Breast epithelium (tissue), 4 donors: ENCODE measurements around the gene SYNDIG1. TPM values are rescaled to one million over a fixed set of nuclear protein-coding genes. Genes with fewer than 3 reads are reported as not detected.

ENCODE experiments used
- DNase-seq, 2 donors: peaks; one replicate each; pipeline ENCODE4 v3.0.0-alpha.2; 2019; ENCODE audit warnings: low spot score in 2 of 2
- H3K27ac ChIP-seq, 2 donors: fragments of 200-600 bp; sonication (generic) in 1 of 2; one replicate each; pipeline ENCODE4 v1.5.1; 2016 to 2019; ENCODE audit warnings: mild to moderate bottlenecking in 1 of 2
- H3K27me3 ChIP-seq, 2 donors: fragments of 200-600 bp; sonication (generic) in 1 of 2; one replicate each; pipeline versions ENCODE4 v1.5.1 to v1.6.0; 2017 to 2019; ENCODE audit warnings: control low read depth in 1 of 2, mild to moderate bottlenecking in 1 of 2
- H3K36me3 ChIP-seq: fragments of 200-600 bp; one replicate; pipeline ENCODE4 v1.5.1; 2019
- H3K4me1 ChIP-seq, 2 donors: fragments of 200-600 bp; sonication (generic); one replicate each; pipeline ENCODE4 v1.5.1; 2016 to 2019; ENCODE audit warnings: control low read depth in 1 of 2
- H3K4me3 ChIP-seq, 3 donors: fragments of 200-600 bp; sonication (generic); 1 replicate in 2 of 3; 2 replicates in 1 of 3; pipeline ENCODE4 v1.5.1; 2016 to 2019; ENCODE audit warnings: mild to moderate bottlenecking in 3 of 3, moderate library complexity in 2 of 3
- H3K9me3 ChIP-seq, 2 donors: fragments of 200-600 bp; sonication (generic) in 1 of 2; one replicate each; pipeline ENCODE4 v1.5.1; 2016 to 2019; ENCODE audit warnings: control low read depth in 1 of 2
- CTCF ChIP-seq, 3 donors: fragments of 450-650 bp; IDR thresholded peaks; one replicate each; pipeline ENCODE4 v1.5.1; 2016 to 2017; ENCODE audit warnings: antibody characterized with exemption in 3 of 3, mild to moderate bottlenecking in 3 of 3, moderate library complexity in 3 of 3
- POLR2A ChIP-seq: fragments of 450-650 bp; IDR thresholded peaks from one replicate; pipeline ENCODE4 v1.6.1; 2016; ENCODE audit warnings: antibody characterized with exemption, mild to moderate bottlenecking, moderate library complexity
- POLR2AphosphoS5 ChIP-seq, 3 donors: sonication (generic); formaldehyde crosslinking; IDR thresholded peaks; one replicate each; pipeline ENCODE4 v1.6.1; 2017; ENCODE audit warnings: antibody characterized with exemption in 3 of 3
- intact Hi-C: fragments of 100-400 bp; cut with DNase I; formaldehyde crosslinking; loops from one replicate; pipeline ENCODE4 v1.15.1; 2023; ENCODE audit warnings: low total_unique reads
- total RNA-seq, 3 donors: library from RNA; depleted of rRNA; stranded (reverse); fragments of >200 nt; gene quantifications; one replicate each; pipeline ENCODE4 v1.1.0, GENCODE V29; 2016

The SYNDIG1 gene
- total RNA-seq, 3 donors from 2014 or later, result under 0.01 to 0.48 (median 0.15) TPM

GRCh38 chr20:24694157-24694726 lies 224.8 kb downstream of the SYNDIG1 start:
- DNase-seq, result peak; percentile 2 to 31

GRCh38 chr20:24694727-24695528 lies 225.5 kb downstream of the SYNDIG1 start:
- Histone ChIP-seq H3K27ac (no peak overlapping the region), H3K27me3 (peaks cover 0 to 6% of the 10 kb centered on the region in 2 donors), H3K9me3 (no peaks in the 10 kb centered on the region), H3K4me3 (no peak overlapping the region), H3K36me3 (no peaks in the 10 kb centered on the region), H3K4me1 (no peaks in the 10 kb centered on the region)
- intact Hi-C loops, result loop anchor here (10.0 kb wide), 1 partner anchor 70 kb away; no protein-coding TSS in a partner anchor
- TF ChIP-seq POLR2AphosphoS5 (IDR thresholded peaks at IDR 0.05) (no peak), CTCF (IDR thresholded peaks at IDR 0.05) (no peak), POLR2A (no peak)
- peak; percentile 16 to 43 for DNase-seq

More at GRCh38 chr20:24694157-24694726, 224.8 kb downstream of the SYNDIG1 start:
- no peaks in the 10 kb centered on the region for H3K9me3 ChIP-seq
- intact Hi-C loops, result loop anchor here (10.0 kb wide), 1 partner anchor 71 kb away; no protein-coding TSS in a partner anchor
- no peak overlapping the region for H3K4me3 ChIP-seq
- no peaks in the 10 kb centered on the region for H3K4me1 ChIP-seq
- peaks cover 0 to 6% of the 10 kb centered on the region in 2 donors for H3K27me3 ChIP-seq
- no peaks in the 10 kb centered on the region for H3K36me3 ChIP-seq
- TF ChIP-seq CTCF (IDR thresholded peaks at IDR 0.05) (no peak), POLR2A (no peak), POLR2AphosphoS5 (IDR thresholded peaks at IDR 0.05) (no peak)
- no peak overlapping the region for H3K27ac ChIP-seq

GRCh38 chr20:24695529-24696225 lies 226.2 kb downstream of the SYNDIG1 start:
- no peak for TF ChIP-seq CTCF (IDR thresholded peaks at IDR 0.05)
- TF ChIP-seq POLR2A, result no peak
- TF ChIP-seq POLR2AphosphoS5 (IDR thresholded peaks at IDR 0.05), result no peak
- intact Hi-C loops, result loop anchor here (10.0 kb wide), 1 partner anchor 69 kb away; no protein-coding TSS in a partner anchor
- DNase-seq, result peak in 1 of 2 donors; percentile 7

GRCh38 chr20:24696396-24696795 lies 227.0 kb downstream of the SYNDIG1 start:
- Histone ChIP-seq H3K4me3 (no peak overlapping the region), H3K36me3 (no peaks in the 10 kb centered on the region), H3K9me3 (no peaks in the 10 kb centered on the region), H3K27me3 (peaks cover 0 to 5% of the 10 kb centered on the region in 2 donors), H3K4me1 (no peaks in the 10 kb centered on the region), H3K27ac (no peak overlapping the region)
- TF ChIP-seq POLR2A (no peak), POLR2AphosphoS5 (IDR thresholded peaks at IDR 0.05) (no peak), CTCF (IDR thresholded peaks at IDR 0.05) (no peak)
- intact Hi-C loops, result loop anchor here (10.0 kb wide), 1 partner anchor 68 kb away; no protein-coding TSS in a partner anchor
- DNase-seq, result no peak

More at GRCh38 chr20:24695529-24696225, 226.2 kb downstream of the SYNDIG1 start:
- H3K4me1 ChIP-seq, result no peaks in the 10 kb centered on the region
- no peak overlapping the region for H3K27ac ChIP-seq
- H3K4me3 ChIP-seq, result no peak overlapping the region
- no peaks in the 10 kb centered on the region for H3K9me3 ChIP-seq
- H3K27me3 ChIP-seq, result peaks cover 0 to 6% of the 10 kb centered on the region in 2 donors
- H3K36me3 ChIP-seq, result no peaks in the 10 kb centered on the region
